ENCODE data around the gene MSH5.

DNA sequence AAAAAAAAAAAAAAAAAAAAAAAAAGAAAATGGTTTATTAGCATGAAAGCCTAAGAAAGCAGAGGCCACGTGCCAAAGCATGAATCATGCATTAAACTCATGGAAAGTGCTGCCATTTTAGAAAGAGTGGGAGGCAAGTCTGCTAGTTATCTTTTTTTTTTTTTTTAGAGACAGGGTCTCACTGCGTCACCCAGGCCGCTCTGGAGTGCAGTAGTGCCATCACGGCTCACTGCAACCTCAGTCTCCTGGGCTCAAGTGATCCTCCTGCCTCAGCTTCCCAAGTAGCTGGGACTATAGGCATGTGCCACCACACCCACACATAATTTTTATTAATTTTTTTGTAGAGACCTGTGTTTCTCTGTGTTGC, 32.2 kb downstream of the MSH5 start:
- TF ChIP-seq CTCF (IDR thresholded peaks at IDR 0.05) (no peak), POLR2A (IDR thresholded peaks at IDR 0.05; ENCODE audit: low read depth) (no peak)

Data from esophagus muscularis mucosa (tissue), 3 donors.